DND-41 (cell line): ENCODE measurements around the gene LSMEM2.
"Not testable (repeated sequence)": the region's sequence is repeated elsewhere in the genome, so short reads cannot be mapped to it uniquely, and the experiment has no call there.

Experiments
- ATAC-seq: fragments of 200-7000 bp; cut with Tn5 transposase; 3 replicates; pipeline ENCODE4 v1.9.1; 2021; ENCODE audit warnings: low read depth; ENCODE audit not compliant: insufficient read depth
- DNase-seq: peaks from one replicate; pipeline ENCODE4 v3.0.0-alpha.2; 2020
- H2AFZ ChIP-seq: 2 replicates; pipeline ENCODE4 v1.6.0; 2012; ENCODE audit warnings: low read depth, low read length
- H3K27ac ChIP-seq: 2 replicates; pipeline ENCODE4 v1.5.1; 2012; ENCODE audit warnings: low read length, inconsistent platforms
- H3K27me3 ChIP-seq: fragments of 200-600 bp; sonication (generic); 2 replicates; pipeline ENCODE4 v1.6.0; 2012; ENCODE audit warnings: low read length, mild to moderate bottlenecking, inconsistent platforms; ENCODE audit not compliant: insufficient read depth, poor library complexity
- H3K36me3 ChIP-seq: 2 replicates; pipeline ENCODE4 v1.5.1; 2012; ENCODE audit warnings: low read length, inconsistent platforms; ENCODE audit not compliant: insufficient read depth
- H3K4me1 ChIP-seq: 2 replicates; pipeline ENCODE4 v1.5.1; 2012; ENCODE audit warnings: mild to moderate bottlenecking, low read length; ENCODE audit not compliant: insufficient read depth
- H3K4me2 ChIP-seq: 2 replicates; pipeline ENCODE4 v1.6.0; 2012; ENCODE audit warnings: mild to moderate bottlenecking, moderate library complexity, low read length, inconsistent platforms; ENCODE audit not compliant: insufficient read depth
- H3K4me3 ChIP-seq, 2 experiments: fragments of 200-600 bp in 1 of 2; shearing (Covaris generic) in 1 of 2; 2 replicates each; pipeline ENCODE4 v1.5.1; 2012 to 2016; ENCODE audit warnings: inconsistent platforms in 2 of 2, low read length in 2 of 2, mild to moderate bottlenecking in 2 of 2, low read depth in 1 of 2, moderate library complexity in 1 of 2
- H3K79me2 ChIP-seq: 2 replicates; pipeline ENCODE4 v1.6.0; 2012; ENCODE audit warnings: low read length, inconsistent platforms; ENCODE audit not compliant: insufficient read depth
- H3K9ac ChIP-seq: 2 replicates; pipeline ENCODE4 v1.6.0; 2012; ENCODE audit warnings: low read depth, mild to moderate bottlenecking, inconsistent platforms, low read length, moderate library complexity
- H3K9me3 ChIP-seq: 2 replicates; pipeline ENCODE4 v1.5.1; 2012; ENCODE audit warnings: low read length, moderate library complexity, mild to moderate bottlenecking, inconsistent platforms; ENCODE audit not compliant: insufficient read depth, severe bottlenecking
- H4K20me1 ChIP-seq: 2 replicates; pipeline ENCODE4 v1.6.0; 2012; ENCODE audit warnings: low read length; ENCODE audit not compliant: insufficient read depth
- CTCF ChIP-seq: IDR thresholded peaks from 2 replicates; pipeline ENCODE4 v1.5.1; 2012; ENCODE audit warnings: borderline replicate concordance, low read length, moderate library complexity, mild to moderate bottlenecking; ENCODE audit not compliant: poor library complexity, severe bottlenecking; ENCODE audit errors: extremely low read depth
- EZH2 ChIP-seq: IDR thresholded peaks from 3 replicates; pipeline ENCODE4 v1.6.1; 2012; ENCODE audit warnings: borderline replicate concordance, low read depth, mild to moderate bottlenecking, moderate library complexity, low read length, inconsistent platforms; ENCODE audit not compliant: severe bottlenecking

Gene LSMEM2

GRCh38 chr3:50271314-50271936 lies 7.5 kb upstream of the LSMEM2 start:
- peaks cover 22% of the 10 kb centered on the region for H3K27me3 ChIP-seq
- H4K20me1 ChIP-seq, result no peaks in the 10 kb centered on the region
- H3K9ac ChIP-seq, result no peak overlapping the region
- H3K9me3 ChIP-seq, result no peaks in the 10 kb centered on the region
- H3K4me1 ChIP-seq, result peaks cover 8% of the 10 kb centered on the region
- H3K4me2 ChIP-seq, result no peak overlapping the region
- H2AFZ ChIP-seq, result no peak overlapping the region
- H3K4me3 ChIP-seq, result no peak overlapping the region
- TF ChIP-seq CTCF, result no peak
- TF ChIP-seq EZH2, result no peak
- no peak overlapping the region for H3K27ac ChIP-seq
- no peaks in the 10 kb centered on the region for H3K79me2 ChIP-seq
- no peaks in the 10 kb centered on the region for H3K36me3 ChIP-seq
- DNase-seq (no peak), ATAC-seq (no peak)

DNA sequence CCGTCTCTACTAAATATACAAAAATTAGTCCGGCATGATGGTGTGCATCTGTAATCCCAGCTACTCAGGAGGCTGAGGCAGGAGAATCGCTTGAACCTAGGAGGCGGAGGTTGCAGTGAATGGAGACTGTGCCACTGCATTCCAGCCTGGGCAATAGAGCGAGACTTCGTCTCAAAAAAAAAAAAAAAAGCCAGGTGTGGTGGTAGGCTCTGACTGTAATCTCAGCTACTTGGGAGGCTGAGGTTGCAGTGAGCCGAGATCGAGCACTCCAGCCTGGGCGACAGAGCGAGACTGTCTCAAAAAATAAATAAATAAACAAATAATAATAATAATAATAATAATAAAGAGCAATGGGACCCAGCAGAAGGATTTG lies 6.4 kb upstream of the LSMEM2 start:
- H2AFZ ChIP-seq, DNase-seq, ATAC-seq, H3K9ac ChIP-seq, H3K27ac ChIP-seq, H3K36me3 ChIP-seq, H3K79me2 ChIP-seq, H4K20me1 ChIP-seq, H3K9me3 ChIP-seq, H3K4me3 ChIP-seq, H3K4me1 ChIP-seq: not testable (repeated sequence)
- Histone ChIP-seq H3K27me3 (peaks cover 24% of the 10 kb centered on the region), H3K4me2 (peak overlapping the region; percentile 51; the same call in 1 of the 2 replicates)

- ATAC-seq, result peak; percentile 85
- H3K4me2 ChIP-seq, result peak overlapping the region; percentile 51
- H3K4me3 ChIP-seq, result no peak overlapping the region; a peak in 1 of 4 replicates
- peaks cover 24% of the 10 kb centered on the region for H3K27me3 ChIP-seq
- DNase-seq, result peak; percentile 74
- peak; percentile 98 for TF ChIP-seq CTCF
- no peak for TF ChIP-seq EZH2
- 0 out of 2 replicates have a peak overlapping the region, but pooled peaks have one; percentile 17 for H3K9ac ChIP-seq
- H3K9me3 ChIP-seq, result no peaks in the 10 kb centered on the region
- no peak overlapping the region; the same call in 1 of the 2 replicates for H2AFZ ChIP-seq
- peaks cover 8% of the 10 kb centered on the region for H3K4me1 ChIP-seq
- H3K36me3 ChIP-seq, result no peaks in the 10 kb centered on the region
- no peaks in the 10 kb centered on the region for H4K20me1 ChIP-seq
- no peak overlapping the region for H3K27ac ChIP-seq
- H3K79me2 ChIP-seq, result no peaks in the 10 kb centered on the region
Measured at GRCh38 chr3:50272911-50273688, 5.8 kb upstream of the LSMEM2 start.

DNA sequence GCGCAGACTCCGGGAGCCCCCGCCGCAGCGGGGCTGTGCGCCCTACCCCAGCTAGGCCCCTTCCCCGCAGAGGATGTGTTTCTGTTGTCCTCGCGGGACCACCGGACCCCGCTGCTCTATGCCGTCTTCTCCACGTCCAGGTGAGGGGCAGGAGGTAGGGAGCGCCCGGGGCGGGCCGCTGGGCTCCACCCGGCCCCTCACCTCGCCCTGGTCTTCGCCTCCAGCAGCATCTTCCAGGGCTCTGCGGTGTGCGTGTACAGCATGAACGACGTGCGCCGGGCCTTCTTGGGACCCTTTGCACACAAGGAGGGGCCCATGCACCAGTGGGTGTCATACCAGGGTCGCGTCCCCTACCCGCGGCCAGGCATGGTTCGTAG lies 5.2 kb upstream of the LSMEM2 start:
- Histone ChIP-seq H2AFZ (no peak overlapping the region), H3K4me1 (peaks cover 8% of the 10 kb centered on the region), H3K27me3 (peaks cover 24% of the 10 kb centered on the region), H3K27ac (no peak overlapping the region), H4K20me1 (no peaks in the 10 kb centered on the region), H3K9me3 (no peaks in the 10 kb centered on the region), H3K79me2 (no peaks in the 10 kb centered on the region), H3K4me3 (no peak overlapping the region), H3K4me2 (no peak overlapping the region), H3K36me3 (no peaks in the 10 kb centered on the region), H3K9ac (no peak overlapping the region)
- DNase-seq, result no peak
- ATAC-seq, result no peak
- TF ChIP-seq EZH2 (no peak), CTCF (no peak)
